ENCODE measurements around the gene SERPINA5.
"Not testable (repeated sequence)": the region's sequence is repeated elsewhere in the genome, so short reads cannot be mapped to it uniquely, and the experiment has no call there.

The SERPINA5 gene

DNA sequence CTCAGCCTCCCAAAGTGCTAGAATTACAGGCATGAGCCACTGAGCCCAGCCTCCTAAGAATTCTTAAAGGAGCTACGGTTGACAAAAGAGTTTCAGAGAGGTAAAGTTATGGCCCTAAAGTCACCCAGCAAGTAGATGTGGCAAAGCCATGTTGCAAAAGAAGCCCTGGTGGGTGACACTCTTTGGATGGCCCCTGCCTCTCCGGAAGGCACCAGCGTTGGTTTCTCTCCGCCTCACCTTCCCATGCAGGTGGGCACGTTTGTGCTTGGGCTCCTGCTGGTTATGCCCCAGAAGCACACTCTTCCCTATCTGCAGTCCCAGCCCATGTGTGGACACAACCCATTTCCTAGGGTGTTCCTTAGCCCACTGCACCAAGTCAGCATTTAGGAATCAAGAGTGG, 21.5 kb downstream of the SERPINA5 start:
- no peak overlapping the region for H3K4me3 Mint-ChIP-seq
- H3K4me1 Mint-ChIP-seq: no peaks in the 10 kb centered on the region
- no peaks in the 10 kb centered on the region for H3K9me3 Mint-ChIP-seq
- no peak for DNase-seq (ENCODE audit: low spot score in 2 of 2)
- H3K36me3 Mint-ChIP-seq (ENCODE audit: insufficient read depth): peaks cover 4% of the 10 kb centered on the region
- H3K27ac Mint-ChIP-seq (ENCODE audit: low read depth): no peak overlapping the region
- H3K27me3 Mint-ChIP-seq: peaks cover 21% of the 10 kb centered on the region
- no peak for ATAC-seq (replicated peaks; ENCODE audit: extremely low read depth, poor library complexity, severe bottlenecking)

DNA sequence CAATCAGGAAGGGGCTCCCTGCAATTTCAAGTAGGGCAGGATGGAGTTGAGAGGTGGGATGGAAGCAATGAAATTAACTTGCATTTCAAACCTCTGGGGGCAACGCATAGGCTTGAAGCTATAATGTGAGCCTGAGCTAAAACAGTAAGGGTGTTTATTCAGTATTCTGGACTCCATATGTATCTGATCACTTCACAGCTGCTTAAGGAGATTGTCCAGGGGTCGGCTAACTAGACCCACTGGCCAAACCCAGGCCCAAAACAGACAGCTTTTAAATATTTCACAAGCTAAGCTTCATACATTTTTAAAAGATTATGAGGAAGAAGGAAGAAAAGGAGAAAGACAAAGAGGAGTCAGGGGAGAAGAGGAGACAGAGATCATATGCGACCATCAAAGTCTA, 24.1 kb downstream of the SERPINA5 start:
- H3K27ac Mint-ChIP-seq (ENCODE audit: low read depth): no peak overlapping the region
- H3K4me3 Mint-ChIP-seq: no peak overlapping the region
- peaks cover 22% of the 10 kb centered on the region for H3K27me3 Mint-ChIP-seq
- DNase-seq (ENCODE audit: low spot score in 2 of 2) (no peak), ATAC-seq (replicated peaks; ENCODE audit: extremely low read depth, poor library complexity, severe bottlenecking) (no peak)
- H3K4me1 Mint-ChIP-seq: no peaks in the 10 kb centered on the region
- H3K36me3 Mint-ChIP-seq (ENCODE audit: insufficient read depth): peaks cover 4% of the 10 kb centered on the region
- H3K9me3 Mint-ChIP-seq: no peaks in the 10 kb centered on the region

DNA sequence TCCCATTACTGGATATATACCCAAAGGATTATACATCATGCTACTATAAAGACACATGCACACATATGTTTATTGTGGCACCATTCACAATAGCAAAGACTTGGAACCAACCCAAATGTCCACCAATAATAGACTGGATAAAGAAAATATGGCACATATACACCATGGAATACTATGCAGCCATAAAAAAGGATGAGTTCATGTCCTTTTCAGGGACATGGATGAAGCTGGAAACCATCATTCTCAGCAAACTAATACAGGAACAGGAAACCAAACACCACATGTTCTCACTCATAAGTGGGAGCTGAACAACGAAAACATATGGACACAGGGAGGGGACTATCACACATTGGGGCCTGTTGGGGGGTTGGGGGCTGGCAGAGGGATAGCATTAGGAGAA, 27.7 kb downstream of the SERPINA5 start:
- not testable (repeated sequence) for H3K4me1 Mint-ChIP-seq; ATAC-seq (replicated peaks; ENCODE audit: extremely low read depth, poor library complexity, severe bottlenecking); H3K27ac Mint-ChIP-seq (ENCODE audit: low read depth); H3K36me3 Mint-ChIP-seq (ENCODE audit: insufficient read depth); H3K4me3 Mint-ChIP-seq; H3K9me3 Mint-ChIP-seq; DNase-seq (ENCODE audit: low spot score in 2 of 2)
- peaks cover 10% of the 10 kb centered on the region for H3K27me3 Mint-ChIP-seq

DNA sequence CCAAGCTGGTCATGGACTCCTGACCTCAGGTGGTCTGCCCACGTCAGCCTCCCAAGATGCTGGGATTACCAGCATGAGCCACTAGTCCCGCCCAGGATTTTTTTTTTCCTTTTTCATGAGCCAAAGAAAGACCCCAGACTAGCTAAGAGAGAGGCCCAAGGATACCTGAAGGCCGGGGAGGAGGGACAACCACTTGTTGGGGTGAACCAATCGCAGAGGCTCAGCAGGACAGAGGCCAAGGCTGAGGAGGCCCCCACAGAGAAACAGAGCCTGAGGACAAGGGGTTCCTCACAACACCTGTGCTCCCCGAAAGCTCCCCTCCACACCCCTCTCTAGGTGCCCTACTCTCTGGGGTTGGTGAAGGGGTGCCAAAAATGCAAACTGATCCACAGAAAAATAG, 30.0 kb downstream of the SERPINA5 start:
- Mint-ChIP-seq H3K4me3 (no peak overlapping the region), H3K27me3 (peaks cover 13% of the 10 kb centered on the region), H3K9me3 (no peaks in the 10 kb centered on the region), H3K36me3 (ENCODE audit: insufficient read depth) (peaks cover 2% of the 10 kb centered on the region), H3K4me1 (no peaks in the 10 kb centered on the region), H3K27ac (ENCODE audit: low read depth) (no peak overlapping the region)
- ATAC-seq (replicated peaks; ENCODE audit: extremely low read depth, poor library complexity, severe bottlenecking) (no peak), DNase-seq (ENCODE audit: low spot score in 2 of 2) (no peak)

DNA sequence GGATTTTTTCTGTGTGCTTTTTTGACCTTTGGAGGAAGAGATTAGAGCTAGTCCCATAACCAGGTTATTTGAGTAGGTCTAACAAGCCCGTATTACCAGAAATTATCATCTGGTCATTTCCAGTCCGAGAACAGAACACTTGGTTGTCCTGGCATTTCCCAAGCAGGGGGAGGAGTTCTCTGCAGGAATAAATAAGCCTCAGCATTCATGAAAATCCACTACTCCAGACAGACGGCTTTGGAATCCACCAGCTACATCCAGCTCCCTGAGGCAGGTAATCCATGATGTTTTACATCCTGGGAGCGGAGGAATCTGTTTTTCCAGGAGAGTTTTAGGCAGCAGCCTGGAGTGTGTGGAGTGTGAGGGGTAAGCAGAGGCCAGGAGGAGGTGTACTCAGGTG, 30.9 kb downstream of the SERPINA5 start, which contains the start of gene SERPINA3:
SERPINA3 (plus strand) TSS at position 218 of the 400 bp plus-strand sequence. CDS start 2,051 bp downstream, outside the sequence.
- DNase-seq (ENCODE audit: low spot score in 2 of 2) (no peak), ATAC-seq (replicated peaks; ENCODE audit: extremely low read depth, poor library complexity, severe bottlenecking) (no peak)
- Mint-ChIP-seq H3K36me3 (ENCODE audit: insufficient read depth) (no peaks in the 10 kb centered on the region), H3K4me1 (no peaks in the 10 kb centered on the region), H3K27me3 (peaks cover 20% of the 10 kb centered on the region), H3K27ac (ENCODE audit: low read depth) (no peak within 1 kb of the TSS), H3K9me3 (no peaks in the 10 kb centered on the region), H3K4me3 (no peak within 1 kb of the TSS)

DNA sequence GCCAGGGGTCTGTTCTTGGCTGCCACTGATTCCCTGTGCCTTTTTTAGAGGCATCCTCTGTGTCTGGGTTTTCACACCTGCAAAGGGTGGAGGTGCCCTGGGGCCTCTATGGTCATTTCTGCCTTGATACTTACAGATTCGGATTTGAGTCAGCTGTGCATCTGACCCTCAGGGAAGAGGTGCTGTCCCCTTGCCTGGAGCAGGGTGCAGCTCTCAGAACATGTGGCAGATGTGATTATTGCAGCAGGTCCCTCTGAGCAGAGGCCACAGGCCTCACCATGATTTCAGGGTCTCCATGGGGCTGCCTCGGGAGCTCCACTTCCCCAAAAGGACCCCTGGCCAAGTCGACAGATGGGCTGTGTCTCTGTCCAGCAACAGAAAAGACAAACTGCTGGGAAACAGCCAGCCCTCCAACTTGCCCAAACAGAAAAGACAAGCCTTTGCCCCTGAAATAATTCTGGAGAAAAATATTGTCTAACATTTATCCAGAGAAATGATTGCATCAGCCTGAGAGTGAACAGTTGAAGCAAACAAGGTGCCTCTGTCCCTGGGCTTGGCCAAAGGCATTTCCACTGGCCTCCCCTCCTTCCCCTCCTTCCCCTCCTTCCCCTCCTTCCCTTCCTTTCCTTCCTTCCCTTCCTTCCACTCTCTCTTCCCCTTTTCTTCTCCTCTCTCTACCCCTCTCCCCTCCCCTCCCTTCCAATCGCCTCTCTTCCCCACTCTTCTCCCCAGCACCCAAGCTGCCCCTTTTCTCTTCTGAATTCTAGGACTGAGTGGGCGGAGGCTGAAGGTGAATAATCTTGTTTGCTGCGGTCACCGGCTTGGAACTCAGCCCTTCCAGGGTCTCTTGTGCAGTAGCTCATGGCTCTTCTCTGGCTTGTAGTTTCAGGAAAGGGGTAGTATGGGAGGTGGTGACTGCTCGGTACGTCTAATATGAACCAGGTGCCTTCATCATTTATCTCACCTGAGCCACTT, 31.6 kb downstream of the SERPINA5 start:
- no peak for DNase-seq (ENCODE audit: low spot score in 2 of 2)
- no peak overlapping the region for H3K27ac Mint-ChIP-seq (ENCODE audit: low read depth)
- no peaks in the 10 kb centered on the region for H3K36me3 Mint-ChIP-seq (ENCODE audit: insufficient read depth)
- ATAC-seq (replicated peaks; ENCODE audit: extremely low read depth, poor library complexity, severe bottlenecking): no peak
- peaks cover 13% of the 10 kb centered on the region for H3K27me3 Mint-ChIP-seq
- no peaks in the 10 kb centered on the region for H3K4me1 Mint-ChIP-seq
- no peaks in the 10 kb centered on the region for H3K9me3 Mint-ChIP-seq
- no peak overlapping the region for H3K4me3 Mint-ChIP-seq

DNA sequence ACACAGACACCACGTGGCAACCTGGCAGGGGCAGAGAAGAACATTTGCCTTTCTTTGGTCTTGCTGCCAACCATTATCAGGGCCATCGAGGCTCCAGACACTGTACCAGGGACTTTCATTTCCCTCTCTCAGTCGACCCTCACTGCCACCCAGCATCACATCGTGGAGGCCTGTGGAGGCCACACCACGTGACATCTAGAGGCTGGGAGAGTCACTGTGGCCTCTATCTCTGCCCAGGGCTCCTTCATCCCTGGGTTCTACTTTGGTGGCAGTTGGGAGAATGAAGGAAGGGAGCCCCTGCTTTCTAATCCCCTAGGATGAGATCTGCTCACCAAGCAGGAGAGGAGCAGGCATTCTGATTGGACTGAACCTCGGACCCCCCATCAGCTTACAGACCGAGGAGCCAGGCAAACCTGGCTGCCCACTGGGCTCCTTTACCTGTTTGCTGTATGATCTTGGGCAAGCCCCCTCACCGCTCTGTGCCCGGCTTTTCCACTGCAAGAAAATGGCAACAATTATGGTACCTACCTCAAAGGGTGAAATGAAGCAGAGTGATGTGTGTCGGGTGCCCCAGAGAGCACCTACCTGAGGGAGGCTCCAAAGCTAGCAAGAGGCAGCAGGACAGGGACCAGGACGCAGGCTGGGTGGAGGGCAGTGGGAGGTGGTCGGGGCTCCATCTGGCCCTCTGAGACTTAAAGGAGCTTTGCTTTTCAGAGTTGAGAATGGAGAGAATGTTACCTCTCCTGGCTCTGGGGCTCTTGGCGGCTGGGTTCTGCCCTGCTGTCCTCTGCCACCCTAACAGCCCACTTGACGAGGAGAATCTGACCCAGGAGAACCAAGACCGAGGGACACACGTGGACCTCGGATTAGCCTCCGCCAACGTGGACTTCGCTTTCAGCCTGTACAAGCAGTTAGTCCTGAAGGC, 32.8 kb downstream of the SERPINA5 start:
- Mint-ChIP-seq H3K9me3 (no peaks in the 10 kb centered on the region), H3K27me3 (peaks cover 13% of the 10 kb centered on the region), H3K36me3 (ENCODE audit: insufficient read depth) (no peaks in the 10 kb centered on the region), H3K27ac (ENCODE audit: low read depth) (no peak overlapping the region), H3K4me3 (no peak overlapping the region), H3K4me1 (no peaks in the 10 kb centered on the region)
- ATAC-seq (replicated peaks; ENCODE audit: extremely low read depth, poor library complexity, severe bottlenecking) (no peak), DNase-seq (ENCODE audit: low spot score in 2 of 2) (no peak)

DNA sequence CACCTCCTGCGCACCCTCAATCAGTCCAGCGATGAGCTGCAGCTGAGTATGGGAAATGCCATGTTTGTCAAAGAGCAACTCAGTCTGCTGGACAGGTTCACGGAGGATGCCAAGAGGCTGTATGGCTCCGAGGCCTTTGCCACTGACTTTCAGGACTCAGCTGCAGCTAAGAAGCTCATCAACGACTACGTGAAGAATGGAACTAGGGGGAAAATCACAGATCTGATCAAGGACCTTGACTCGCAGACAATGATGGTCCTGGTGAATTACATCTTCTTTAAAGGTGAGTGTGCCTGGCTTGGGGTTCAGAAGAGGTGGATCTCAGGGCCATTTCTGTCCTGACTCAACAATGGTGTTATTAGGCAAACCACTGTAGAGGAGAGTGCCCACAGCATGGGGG, 33.6 kb downstream of the SERPINA5 start:
- ATAC-seq (replicated peaks; ENCODE audit: extremely low read depth, poor library complexity, severe bottlenecking) (no peak), DNase-seq (ENCODE audit: low spot score in 2 of 2) (no peak)
- H3K27ac Mint-ChIP-seq (ENCODE audit: low read depth): no peak overlapping the region
- peaks cover 22% of the 10 kb centered on the region for H3K27me3 Mint-ChIP-seq
- H3K9me3 Mint-ChIP-seq: no peaks in the 10 kb centered on the region
- no peaks in the 10 kb centered on the region for H3K4me1 Mint-ChIP-seq
- H3K4me3 Mint-ChIP-seq: no peak overlapping the region
- no peaks in the 10 kb centered on the region for H3K36me3 Mint-ChIP-seq (ENCODE audit: insufficient read depth)

DNA sequence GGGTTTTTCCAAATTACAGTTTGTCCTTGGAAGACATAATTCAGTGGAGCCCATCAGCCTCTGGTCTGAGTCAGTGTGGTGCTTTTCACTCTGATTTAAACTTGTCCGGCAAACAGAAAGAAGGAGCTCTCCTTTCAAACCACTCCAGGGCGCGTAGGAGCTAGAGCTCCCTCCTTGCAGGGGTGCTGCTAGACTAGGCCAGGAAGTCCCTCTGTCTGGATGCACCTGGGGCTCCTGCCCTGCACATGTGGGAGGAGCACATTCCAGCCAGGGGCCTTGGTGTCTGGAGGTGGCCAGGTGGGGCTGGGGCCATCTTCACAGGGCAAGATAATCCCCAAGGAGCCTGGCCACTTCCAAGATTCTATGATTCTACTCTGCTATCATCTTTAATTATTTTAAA, 34.0 kb downstream of the SERPINA5 start:
- no peaks in the 10 kb centered on the region for H3K9me3 Mint-ChIP-seq
- no peak overlapping the region for H3K4me3 Mint-ChIP-seq
- no peak for DNase-seq (ENCODE audit: low spot score in 2 of 2)
- H3K36me3 Mint-ChIP-seq (ENCODE audit: insufficient read depth): no peaks in the 10 kb centered on the region
- no peaks in the 10 kb centered on the region for H3K4me1 Mint-ChIP-seq
- peaks cover 26% of the 10 kb centered on the region for H3K27me3 Mint-ChIP-seq
- no peak overlapping the region for H3K27ac Mint-ChIP-seq (ENCODE audit: low read depth)
- ATAC-seq (replicated peaks; ENCODE audit: extremely low read depth, poor library complexity, severe bottlenecking): no peak

DNA sequence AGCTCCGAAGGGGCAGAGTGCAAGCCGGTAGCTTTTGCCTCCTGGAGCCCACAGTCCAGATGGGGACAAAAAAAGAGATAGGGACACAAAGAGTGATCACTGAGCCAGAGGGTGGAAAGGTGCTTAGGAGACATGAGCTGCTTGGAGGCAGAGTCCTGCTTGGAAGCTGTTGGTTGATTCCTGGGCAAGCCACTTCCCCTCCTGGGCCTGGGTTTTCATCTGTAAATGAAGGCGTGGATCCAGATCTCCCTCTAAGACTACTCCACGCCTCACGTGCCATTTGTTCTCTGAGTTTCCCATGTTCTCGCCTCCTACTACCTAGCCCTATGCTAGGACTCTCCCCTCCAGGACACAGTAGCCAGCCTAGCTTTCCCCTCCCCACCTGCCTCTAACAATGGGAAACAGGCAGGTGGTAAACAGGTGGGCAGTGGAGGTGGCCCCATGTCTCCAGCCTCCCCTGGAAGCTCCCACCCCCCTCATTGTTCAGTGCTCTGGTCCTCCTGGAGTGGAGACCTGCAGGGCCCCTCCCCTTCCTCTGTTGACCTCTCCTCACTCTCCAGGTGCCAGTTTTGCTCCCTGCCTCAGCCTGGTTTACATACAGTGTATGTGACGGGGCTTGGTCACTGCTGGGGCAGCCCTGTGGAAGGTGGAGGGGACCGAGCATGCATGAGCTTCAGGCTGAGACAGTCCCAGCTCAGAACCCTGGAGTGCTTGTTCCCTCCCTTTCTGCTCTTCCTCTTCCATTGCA, 34.8 kb downstream of the SERPINA5 start:
- Mint-ChIP-seq H3K27ac (ENCODE audit: low read depth) (no peak overlapping the region), H3K4me3 (no peak overlapping the region), H3K4me1 (no peaks in the 10 kb centered on the region), H3K27me3 (peaks cover 32% of the 10 kb centered on the region), H3K9me3 (no peaks in the 10 kb centered on the region), H3K36me3 (ENCODE audit: insufficient read depth) (no peaks in the 10 kb centered on the region)
- no peak for ATAC-seq (replicated peaks; ENCODE audit: extremely low read depth, poor library complexity, severe bottlenecking)
- DNase-seq (ENCODE audit: low spot score in 2 of 2): no peak

DNA sequence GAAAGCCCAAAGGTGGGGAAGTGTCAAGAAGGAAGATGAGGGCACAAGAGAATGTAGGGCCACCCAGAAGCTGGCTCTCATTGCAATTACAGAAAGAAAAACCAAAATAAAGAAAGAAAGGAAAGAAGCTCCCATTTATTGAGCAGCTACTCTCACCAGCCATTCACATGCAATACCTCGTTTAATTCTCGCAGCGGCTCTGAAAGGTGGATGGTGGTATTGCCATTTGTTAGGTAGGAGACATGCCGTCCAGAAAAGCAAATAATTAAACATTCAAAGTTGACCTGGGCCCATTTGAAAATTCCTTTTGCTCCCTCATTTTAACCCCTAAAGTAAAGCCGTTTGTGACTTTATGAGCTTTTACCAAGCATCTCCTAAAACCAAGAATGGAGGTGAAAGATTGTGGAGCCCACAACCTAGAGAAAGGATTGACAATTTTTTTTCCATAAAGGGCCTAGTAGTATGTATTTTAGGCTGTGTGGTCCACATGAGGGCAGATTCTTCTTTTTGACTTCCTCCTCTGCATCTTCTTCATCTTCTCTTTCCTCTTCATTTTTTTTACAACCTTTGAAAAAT, 36.2 kb downstream of the SERPINA5 start:
- ATAC-seq (replicated peaks; ENCODE audit: extremely low read depth, poor library complexity, severe bottlenecking) (no peak), DNase-seq (ENCODE audit: low spot score in 2 of 2) (no peak)
- Mint-ChIP-seq H3K4me3 (no peak overlapping the region), H3K27me3 (peaks cover 42% of the 10 kb centered on the region), H3K27ac (ENCODE audit: low read depth) (no peak overlapping the region), H3K9me3 (no peaks in the 10 kb centered on the region), H3K36me3 (ENCODE audit: insufficient read depth) (no peaks in the 10 kb centered on the region), H3K4me1 (no peaks in the 10 kb centered on the region)

Measured in central memory CD8-positive, alpha-beta T cell (primary cell).